ENCODE measurements around the gene FLOT1. TPM values are rescaled to one million over a fixed set of nuclear protein-coding genes. Genes with fewer than 3 reads are reported as not detected.
A peak's percentile ranks its signal among the peaks of the same experiment; 100 is the strongest.

The FLOT1 gene
- total RNA-seq, 2 donors from 2014 or later: 121 to 141 TPM

GRCh38 chr6:30691208-30691847 is 51.2 kb downstream of the FLOT1 start:
- H3K4me1 ChIP-seq (ENCODE audit: control insufficient read depth, insufficient read depth, low read length): no peaks in the 10 kb centered on the region
- no peak for DNase-seq
- WGBS, 2 experiments (ENCODE audit: insufficient coverage in 1 of 2, insufficient read length in 1 of 2): 22 to 56% methylated on average over 3 to 8 of the region's 8 CpGs
- H3K27ac ChIP-seq (ENCODE audit: low read depth, low read length): peak overlapping the region; percentile 44
- H3K9ac ChIP-seq (ENCODE audit: extremely low read depth, low read length, poor library complexity, severe bottlenecking): peak overlapping the region; percentile 32
- Mint-ChIP-seq H3K4me3 (peak overlapping the region; percentile 78), H3K9me3 (no peaks in the 10 kb centered on the region), H3K27ac (peak overlapping the region; percentile 82), H3K27me3 (ENCODE audit: insufficient read depth) (no peaks in the 10 kb centered on the region), H3K4me1 (peaks cover 34% of the 10 kb centered on the region), H3K36me3 (ENCODE audit: low read depth) (peaks cover 4% of the 10 kb centered on the region)
- no peaks in the 10 kb centered on the region for H3K27me3 ChIP-seq (ENCODE audit: control insufficient read depth, insufficient read depth, low read length, poor library complexity, severe bottlenecking)
- no peaks in the 10 kb centered on the region for H3K36me3 ChIP-seq (ENCODE audit: control insufficient read depth, insufficient read depth, low read length)
- H3K9me3 ChIP-seq (ENCODE audit: control insufficient read depth, low read length): no peaks in the 10 kb centered on the region
- peak overlapping the region; percentile 94 for H3K4me3 ChIP-seq (ENCODE audit: low read length)
- TF ChIP-seq CTCF (conservative IDR thresholded peaks at IDR 0.05): no peak

- Histone ChIP-seq H3K4me3 (ENCODE audit: low read length) (peak within 1 kb of the TSS; percentile 94), H3K27ac (ENCODE audit: low read depth, low read length) (peak within 1 kb of the TSS; percentile 61), H3K36me3 (ENCODE audit: control insufficient read depth, insufficient read depth, low read length) (no peaks in the 10 kb centered on the region), H3K9me3 (ENCODE audit: control insufficient read depth, low read length) (no peaks in the 10 kb centered on the region), H3K4me1 (ENCODE audit: control insufficient read depth, insufficient read depth, low read length) (no peaks in the 10 kb centered on the region), H3K27me3 (ENCODE audit: control insufficient read depth, insufficient read depth, low read length, poor library complexity, severe bottlenecking) (no peaks in the 10 kb centered on the region), H3K9ac (ENCODE audit: extremely low read depth, low read length, poor library complexity, severe bottlenecking) (peak within 1 kb of the TSS; percentile 32)
- peaks cover 34% of the 10 kb centered on the region for H3K4me1 Mint-ChIP-seq
- H3K4me3 Mint-ChIP-seq: peak within 1 kb of the TSS; percentile 78
- peak; percentile 93 for DNase-seq
- H3K36me3 Mint-ChIP-seq (ENCODE audit: low read depth): peaks cover 4% of the 10 kb centered on the region
- no peaks in the 10 kb centered on the region for H3K9me3 Mint-ChIP-seq
- WGBS, 2 experiments (ENCODE audit: insufficient coverage in 1 of 2, insufficient read length in 1 of 2): 1 to 3% methylated on average over 24 to 40 of the region's 40 CpGs
- TF ChIP-seq CTCF (conservative IDR thresholded peaks at IDR 0.05): no peak
- H3K27ac Mint-ChIP-seq: peak within 1 kb of the TSS; percentile 82
- H3K27me3 Mint-ChIP-seq (ENCODE audit: insufficient read depth): no peaks in the 10 kb centered on the region
Observed at GRCh38 chr6:30690403-30691207, 51.9 kb downstream of the FLOT1 start, which contains the start of gene NRM. Gene NRM (minus strand): TSS chr6:30690984. CDS start chr6:30690974, 10 bp downstream.

GRCh38 chr6:30689985-30690384 is 52.5 kb downstream of the FLOT1 start:
- no peak for TF ChIP-seq CTCF (conservative IDR thresholded peaks at IDR 0.05)
- Histone ChIP-seq H3K9me3 (ENCODE audit: control insufficient read depth, low read length) (no peaks in the 10 kb centered on the region), H3K4me1 (ENCODE audit: control insufficient read depth, insufficient read depth, low read length) (peaks cover 6% of the 10 kb centered on the region), H3K4me3 (ENCODE audit: low read length) (peak overlapping the region; percentile 94), H3K9ac (ENCODE audit: extremely low read depth, low read length, poor library complexity, severe bottlenecking) (no peak overlapping the region), H3K27ac (ENCODE audit: low read depth, low read length) (peak overlapping the region; percentile 61), H3K36me3 (ENCODE audit: control insufficient read depth, insufficient read depth, low read length) (peaks cover 3% of the 10 kb centered on the region), H3K27me3 (ENCODE audit: control insufficient read depth, insufficient read depth, low read length, poor library complexity, severe bottlenecking) (no peaks in the 10 kb centered on the region)
- Mint-ChIP-seq H3K4me3 (peak overlapping the region; percentile 78), H3K9me3 (no peaks in the 10 kb centered on the region), H3K4me1 (peaks cover 41% of the 10 kb centered on the region), H3K27ac (peak overlapping the region; percentile 82), H3K27me3 (ENCODE audit: insufficient read depth) (no peaks in the 10 kb centered on the region), H3K36me3 (ENCODE audit: low read depth) (peaks cover 11% of the 10 kb centered on the region)
- no peak for DNase-seq
- 63 to 64% methylated on average over 4 of the region's 4 CpGs for WGBS, 2 experiments (ENCODE audit: insufficient coverage in 1 of 2, insufficient read length in 1 of 2)
